ENCODE results near the gene HSFY2.
"Not testable (repeated sequence)": the region's sequence is repeated elsewhere in the genome, so short reads cannot be mapped to it uniquely, and the experiment has no call there.

GRCh38 chrY:18753133-18753815, 20.3 kb downstream of the HSFY2 start:
- TF ChIP-seq CTCF (conservative IDR thresholded peaks at IDR 0.05; ENCODE audit: low read depth, low read length); EZH2 (IDR thresholded peaks at IDR 0.05; ENCODE audit: low read length, unreplicated experiment): not testable (repeated sequence)
